Measurements from ENCODE around the gene ZFPM1.
"Not testable (repeated sequence)": the region's sequence is repeated elsewhere in the genome, so short reads cannot be mapped to it uniquely, and the experiment has no call there.

Gene ZFPM1

DNA sequence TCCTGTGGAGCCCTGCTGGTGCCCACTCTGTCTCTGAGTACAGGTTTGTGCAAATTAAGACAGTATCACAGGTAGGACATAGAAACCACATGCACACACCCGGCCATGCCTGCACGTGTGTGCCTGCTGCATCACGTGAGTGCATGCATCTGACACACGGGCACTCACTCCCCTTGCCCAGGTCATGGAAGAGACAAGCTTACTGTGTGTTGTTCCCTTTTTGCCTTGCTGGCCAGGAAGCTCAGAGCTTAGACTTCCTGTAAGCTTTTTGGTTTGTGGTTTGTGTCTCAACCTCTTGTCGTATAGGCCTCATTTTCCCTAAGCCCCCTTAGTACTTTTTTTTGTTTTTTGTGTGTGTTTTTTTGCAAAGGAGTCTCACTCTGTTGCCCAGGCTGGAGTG, 45.3 kb upstream of the ZFPM1 start:
- no peak for TF ChIP-seq ZFX (IDR thresholded peaks at IDR 0.05)
- TF ChIP-seq, protein P1, sequence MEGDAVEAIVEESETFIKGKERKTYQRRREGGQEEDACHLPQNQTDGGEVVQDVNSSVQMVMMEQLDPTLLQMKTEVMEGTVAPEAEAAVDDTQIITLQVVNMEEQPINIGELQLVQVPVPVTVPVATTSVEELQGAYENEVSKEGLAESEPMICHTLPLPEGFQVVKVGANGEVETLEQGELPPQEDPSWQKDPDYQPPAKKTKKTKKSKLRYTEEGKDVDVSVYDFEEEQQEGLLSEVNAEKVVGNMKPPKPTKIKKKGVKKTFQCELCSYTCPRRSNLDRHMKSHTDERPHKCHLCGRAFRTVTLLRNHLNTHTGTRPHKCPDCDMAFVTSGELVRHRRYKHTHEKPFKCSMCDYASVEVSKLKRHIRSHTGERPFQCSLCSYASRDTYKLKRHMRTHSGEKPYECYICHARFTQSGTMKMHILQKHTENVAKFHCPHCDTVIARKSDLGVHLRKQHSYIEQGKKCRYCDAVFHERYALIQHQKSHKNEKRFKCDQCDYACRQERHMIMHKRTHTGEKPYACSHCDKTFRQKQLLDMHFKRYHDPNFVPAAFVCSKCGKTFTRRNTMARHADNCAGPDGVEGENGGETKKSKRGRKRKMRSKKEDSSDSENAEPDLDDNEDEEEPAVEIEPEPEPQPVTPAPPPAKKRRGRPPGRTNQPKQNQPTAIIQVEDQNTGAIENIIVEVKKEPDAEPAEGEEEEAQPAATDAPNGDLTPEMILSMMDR (conservative IDR thresholded peaks at IDR 0.05), result no peak
- H3K27ac ChIP-seq, result no peak overlapping the region

DNA sequence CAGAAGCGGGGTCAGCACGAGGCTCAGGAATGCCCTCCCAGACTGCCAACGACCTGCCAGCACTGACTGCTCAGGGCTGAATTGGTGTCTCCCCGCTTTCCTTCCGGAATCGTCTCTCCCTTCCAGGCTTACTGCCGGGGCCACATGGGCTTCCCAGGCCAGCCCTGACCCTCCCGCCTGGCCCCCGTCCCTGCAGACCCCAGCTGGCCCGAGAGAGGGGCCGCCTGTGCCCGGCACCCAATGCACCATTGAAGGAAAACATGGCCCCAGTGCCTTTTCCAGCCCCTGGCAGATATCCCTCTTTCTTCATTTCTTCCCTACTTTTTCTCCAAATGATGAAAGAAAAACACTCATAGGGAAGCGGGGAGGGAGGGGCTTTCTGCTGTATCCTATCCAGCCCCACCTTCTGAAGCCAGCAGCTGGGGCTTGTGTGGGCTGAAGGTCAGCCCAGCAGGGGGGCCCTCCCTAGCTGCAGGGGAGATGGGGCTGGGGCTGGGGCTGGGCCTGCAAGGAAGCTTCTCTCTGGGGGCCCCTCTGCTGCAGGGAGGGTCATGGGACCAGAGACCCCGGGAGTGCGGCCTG, 44.4 kb upstream of the ZFPM1 start:
- TF ChIP-seq ZFX (IDR thresholded peaks at IDR 0.05), result no peak
- TF ChIP-seq, protein P1 (conservative IDR thresholded peaks at IDR 0.05), result no peak

DNA sequence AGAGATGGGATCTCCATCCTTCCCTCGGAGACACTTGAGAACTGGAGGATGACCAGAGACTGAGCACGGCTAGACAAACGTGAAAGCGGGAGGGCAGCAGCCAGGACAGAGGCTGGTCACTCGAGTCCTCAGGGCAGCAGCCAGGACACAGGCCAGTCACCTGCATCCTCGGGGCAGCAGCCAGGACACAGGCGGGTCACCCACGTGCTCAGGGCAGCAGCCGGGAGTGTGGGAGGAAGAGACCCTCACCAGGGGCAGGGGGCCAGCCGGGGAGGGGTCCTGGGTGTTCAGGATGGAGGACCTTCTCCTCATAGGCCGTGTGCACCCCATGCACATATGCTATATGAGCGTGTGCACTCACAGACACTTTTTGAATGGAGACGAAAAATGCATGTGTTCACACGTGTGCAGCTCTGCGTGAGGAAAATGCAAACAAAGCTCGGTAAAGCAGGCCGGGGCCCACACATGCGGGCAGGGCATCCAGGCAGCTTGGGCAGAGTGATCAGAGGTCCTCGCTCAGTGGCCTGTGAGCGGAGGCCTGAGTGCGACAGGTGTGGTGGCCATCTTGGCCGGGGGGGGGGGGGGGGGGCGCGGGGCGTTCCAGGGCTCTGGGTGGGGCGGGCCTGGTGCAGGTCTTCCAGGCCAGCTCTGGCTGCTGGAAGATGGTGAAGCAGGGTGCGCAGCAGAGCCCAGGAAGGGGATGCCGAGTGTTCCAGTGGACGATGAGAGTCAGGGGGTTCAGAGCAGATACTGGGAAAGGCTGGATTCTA, 43.6 kb upstream of the ZFPM1 start:
- no peak for TF ChIP-seq ZFX (IDR thresholded peaks at IDR 0.05)
- TF ChIP-seq, protein P1 (conservative IDR thresholded peaks at IDR 0.05), result no peak

More for the DNA sequence above, 44.4 kb upstream of the ZFPM1 start:
- no peak overlapping the region for H3K27ac ChIP-seq

GRCh38 chr16:88410297-88410968, 42.6 kb upstream of the ZFPM1 start:
- H3K27ac ChIP-seq, result not testable (repeated sequence)

More for the DNA sequence above, 43.6 kb upstream of the ZFPM1 start:
- no peak overlapping the region for H3K27ac ChIP-seq

GRCh38 chr16:88411951-88412576, 41.0 kb upstream of the ZFPM1 start:
- H3K27ac ChIP-seq, result no peak overlapping the region
- TF ChIP-seq ZFX (IDR thresholded peaks at IDR 0.05), result no peak
- TF ChIP-seq, protein P1 (conservative IDR thresholded peaks at IDR 0.05), result no peak

- TF ChIP-seq, protein P1 (conservative IDR thresholded peaks at IDR 0.05), result no peak
- no peak for TF ChIP-seq ZFX (IDR thresholded peaks at IDR 0.05)
Observed at GRCh38 chr16:88412766-88413165, 40.3 kb upstream of the ZFPM1 start.

DNA sequence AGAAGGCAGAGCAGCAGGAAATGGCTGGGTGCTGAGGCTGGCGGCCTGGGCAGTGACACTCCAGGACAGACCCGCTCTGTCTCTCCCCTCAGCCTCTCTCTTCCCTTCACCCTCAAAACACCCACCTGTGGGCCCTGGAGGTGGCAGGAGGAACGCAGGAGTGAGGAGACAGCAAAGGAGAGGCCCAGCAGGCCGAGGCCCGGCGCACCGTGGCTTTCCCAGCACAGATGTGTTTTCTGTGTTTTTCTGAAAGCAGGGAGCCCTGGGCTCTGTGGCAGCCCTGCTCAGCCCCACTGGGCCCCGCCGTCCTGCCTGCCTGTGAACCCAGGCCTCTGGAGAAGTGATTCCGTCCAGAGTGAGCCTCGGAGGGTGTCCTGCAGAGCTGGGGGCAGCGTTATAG, 39.8 kb upstream of the ZFPM1 start:
- TF ChIP-seq, protein P1 (conservative IDR thresholded peaks at IDR 0.05), result no peak
- TF ChIP-seq ZFX (IDR thresholded peaks at IDR 0.05), result no peak
- no peak overlapping the region for H3K27ac ChIP-seq

More at GRCh38 chr16:88412766-88413165, 40.3 kb upstream of the ZFPM1 start:
- H3K27ac ChIP-seq, result no peak overlapping the region
